IMR-90 (cell line): Measurements from ENCODE around the gene SAMM50. TPM values are rescaled to one million over a fixed set of nuclear protein-coding genes. Genes with fewer than 3 reads are reported as not detected.

Experiments
- ATAC-seq: fragments of 200-7000 bp; cut with Tn5 transposase; 2 replicates; pipeline ENCODE4 v1.9.1; 2020; ENCODE audit warnings: low read depth, mild to moderate bottlenecking, moderate library complexity
- BruUV-seq: library from RNA; stranded (reverse); fragments of 400-500 nt; replicated peaks from 2 replicates; lab custom pipeline; 2021; lab: Mats Ljungman, UMichigan
- CTCF ChIA-PET: fragments of 300-600 bp; formaldehyde crosslinking; extraction: SDS; loops from one replicate; lab custom pipeline; 2021; ENCODE audit warnings: antibody characterized with exemption; lab: Yijun Ruan, JAX
- POLR2A ChIA-PET: fragments of 300-600 bp; sonication (Branson Sonifier 250); formaldehyde crosslinking; loops from one replicate; lab custom pipeline; 2022; ENCODE audit warnings: antibody characterized with exemption; ENCODE audit not compliant: unreplicated experiment; lab: Charles Lee
- DNase-seq: peaks from one replicate; pipeline ENCODE4 v3.0.0; 2013
- H2AFZ ChIP-seq: replicated peaks from 2 replicates; pipeline ENCODE3; 2013; ENCODE audit warnings: low read length, mild to moderate bottlenecking; ENCODE audit not compliant: poor library complexity
- H2AK5ac ChIP-seq: 2 replicates; pipeline ENCODE4 v1.6.1; 2013; ENCODE audit warnings: low read depth, low read length, inconsistent platforms
- H2AK9ac ChIP-seq: replicated peaks from 2 replicates; pipeline ENCODE3; 2013; ENCODE audit warnings: mild to moderate bottlenecking, low read depth, low read length, moderate library complexity; ENCODE audit not compliant: poor library complexity
- H2BK120ac ChIP-seq: 2 replicates; pipeline ENCODE4 v1.6.1; 2013; ENCODE audit warnings: low read depth, low read length, inconsistent platforms
- H2BK15ac ChIP-seq: 3 replicates; pipeline ENCODE4 v1.6.1; 2013; ENCODE audit warnings: low read depth, low read length, inconsistent platforms
- H2BK20ac ChIP-seq: 2 replicates; pipeline ENCODE4 v1.6.1; 2013; ENCODE audit warnings: low read depth, mild to moderate bottlenecking, inconsistent platforms, low read length, moderate library complexity
- H2BK5ac ChIP-seq: 2 replicates; pipeline ENCODE4 v1.6.1; 2013; ENCODE audit warnings: mild to moderate bottlenecking, low read depth, low read length, inconsistent platforms; ENCODE audit not compliant: poor library complexity, severe bottlenecking
- H3K14ac ChIP-seq: replicated peaks from 2 replicates; pipeline ENCODE4 v1.6.1; 2013; ENCODE audit warnings: low read depth, low read length, inconsistent platforms
- H3K18ac ChIP-seq: 2 replicates; pipeline ENCODE4 v1.6.1; 2013; ENCODE audit warnings: low read depth, low read length, control low read depth
- H3K23ac ChIP-seq: 2 replicates; pipeline ENCODE4 v1.6.1; 2013; ENCODE audit warnings: low read depth, low read length, inconsistent platforms
- H3K27ac ChIP-seq: 2 replicates; pipeline ENCODE4 v1.5.1; 2013; ENCODE audit warnings: mild to moderate bottlenecking, control low read depth, low read length; ENCODE audit not compliant: insufficient read depth
- H3K27me3 ChIP-seq: 2 replicates; pipeline ENCODE4 v1.6.1; 2013; ENCODE audit warnings: low read length; ENCODE audit not compliant: control insufficient read depth, insufficient read depth
- H3K36me3 ChIP-seq: 2 replicates; pipeline ENCODE4 v1.6.1; 2013; ENCODE audit warnings: low read length, mixed read lengths; ENCODE audit not compliant: control insufficient read depth, insufficient read depth
- H3K4ac ChIP-seq: 2 replicates; pipeline ENCODE4 v1.6.1; 2013; ENCODE audit warnings: low read depth, low read length, inconsistent platforms
- H3K4me1 ChIP-seq: 2 replicates; pipeline ENCODE4 v1.6.1; 2013; ENCODE audit warnings: low read length, mixed read lengths; ENCODE audit not compliant: control insufficient read depth, insufficient read depth
- H3K4me2 ChIP-seq: 2 replicates; pipeline ENCODE4 v1.6.1; 2013; ENCODE audit warnings: low read depth, mild to moderate bottlenecking, control low read depth, low read length, moderate library complexity
- H3K4me3 ChIP-seq: 2 replicates; pipeline ENCODE4 v1.5.1; 2013; ENCODE audit warnings: low read depth, mild to moderate bottlenecking, control low read depth, low read length, moderate library complexity; ENCODE audit not compliant: insufficient read depth
- H3K56ac ChIP-seq: 2 replicates; pipeline ENCODE4 v1.6.1; 2013; ENCODE audit warnings: low read length, inconsistent platforms; ENCODE audit not compliant: insufficient read depth; ENCODE audit errors: extremely low read depth
- H3K79me1 ChIP-seq, 2 experiments: 2 replicates each; pipeline ENCODE4 v1.6.1; 2013; ENCODE audit warnings: low read length in 2 of 2, inconsistent platforms in 1 of 2, low read depth in 1 of 2
- H3K9ac ChIP-seq: 2 replicates; pipeline ENCODE4 v1.6.1; 2013; ENCODE audit warnings: low read depth, low read length, control low read depth
- H3K9me1 ChIP-seq: 2 replicates; pipeline ENCODE4 v1.6.1; 2013; ENCODE audit warnings: low read length, inconsistent platforms; ENCODE audit not compliant: insufficient read depth
- H3K9me3 ChIP-seq: 2 replicates; pipeline ENCODE4 v1.6.1; 2013; ENCODE audit warnings: low read length; ENCODE audit not compliant: control insufficient read depth, insufficient read depth
- H4K20me1 ChIP-seq: 2 replicates; pipeline ENCODE4 v1.6.1; 2013; ENCODE audit warnings: low read length, inconsistent platforms; ENCODE audit not compliant: insufficient read depth
- H4K5ac ChIP-seq: 2 replicates; pipeline ENCODE4 v1.6.1; 2013; ENCODE audit warnings: mild to moderate bottlenecking, low read depth, low read length, control low read depth
- H4K8ac ChIP-seq, 2 experiments: 2 replicates each; pipeline ENCODE4 v1.6.1; 2013; ENCODE audit warnings: low read depth in 2 of 2, low read length in 2 of 2, control low read depth in 1 of 2, inconsistent platforms in 1 of 2
- H4K91ac ChIP-seq: 2 replicates; pipeline ENCODE4 v1.6.1; 2013; ENCODE audit warnings: low read depth, low read length, inconsistent platforms; ENCODE audit not compliant: insufficient read depth
- CEBPB ChIP-seq: IDR thresholded peaks from 2 replicates; pipeline ENCODE4 v1.6.1; 2012; ENCODE audit warnings: low read depth, low read length, improper control_type of control experiment
- CHD1 ChIP-seq: IDR thresholded peaks from 2 replicates; pipeline ENCODE4 v1.6.1; 2012; ENCODE audit warnings: low read depth, low read length, improper control_type of control experiment
- ELK1 ChIP-seq: fragments of 150-350 bp; IDR thresholded peaks from 2 replicates; pipeline ENCODE4 v1.6.1; 2016; ENCODE audit warnings: low read depth, mild to moderate bottlenecking, low read length, moderate library complexity, borderline replicate concordance
- FOS ChIP-seq: fragments of 150-350 bp; IDR thresholded peaks from 2 replicates; pipeline ENCODE4 v1.6.1; 2016; ENCODE audit warnings: low read depth, low read length
- MAFK ChIP-seq: IDR thresholded peaks from 2 replicates; pipeline ENCODE4 v1.6.1; 2012; ENCODE audit warnings: low read depth, low read length, improper control_type of control experiment
- MAZ ChIP-seq: IDR thresholded peaks from 2 replicates; pipeline ENCODE4 v1.6.1; 2012; ENCODE audit warnings: low read depth, mild to moderate bottlenecking, low read length, improper control_type of control experiment, moderate library complexity, borderline replicate concordance
- MXI1 ChIP-seq: IDR thresholded peaks from 2 replicates; pipeline ENCODE4 v1.6.1; 2012; ENCODE audit warnings: low read depth, mild to moderate bottlenecking, low read length, moderate library complexity, borderline replicate concordance
- NFE2L2 ChIP-seq: fragments of 150-350 bp; IDR thresholded peaks from 2 replicates; pipeline ENCODE4 v1.6.1; 2016; ENCODE audit warnings: low read depth, mild to moderate bottlenecking, low read length
- POLR2A ChIP-seq: IDR thresholded peaks from 2 replicates; pipeline ENCODE4 v1.6.1; 2012; ENCODE audit warnings: mild to moderate bottlenecking, low read depth, low read length
- RAD21 ChIP-seq: IDR thresholded peaks from 2 replicates; pipeline ENCODE4 v1.6.1; 2012; ENCODE audit warnings: low read length, improper control_type of control experiment
- RCOR1 ChIP-seq: IDR thresholded peaks from 2 replicates; pipeline ENCODE4 v1.6.1; 2012; ENCODE audit warnings: mild to moderate bottlenecking, low read length, improper control_type of control experiment; ENCODE audit not compliant: insufficient replicate concordance
- RFX5 ChIP-seq: IDR thresholded peaks from 2 replicates; pipeline ENCODE4 v1.8.0; 2012; ENCODE audit warnings: low read depth, mild to moderate bottlenecking, low read length, moderate library complexity
- SMC3 ChIP-seq: fragments of 150-350 bp; IDR thresholded peaks from 2 replicates; pipeline ENCODE4 v1.6.1; 2016; ENCODE audit warnings: low read depth, mild to moderate bottlenecking, antibody characterized with exemption, low read length, moderate library complexity
- USF2 ChIP-seq: fragments of 150-350 bp; IDR thresholded peaks from 2 replicates; pipeline ENCODE4 v1.6.1; 2017; ENCODE audit warnings: mild to moderate bottlenecking, antibody characterized with exemption, low read length, low read depth
- WGBS, 2 experiments: methylation state at CpG; one replicate each; pipeline versions ENCODE4 v1.1.5 to v1.1.7; 2013; ENCODE audit warnings: missing lambda C conversion rate in 2 of 2; ENCODE audit not compliant: insufficient read length in 1 of 2; ENCODE audit errors: extremely low coverage in 2 of 2; 5-methylcytosine and 5-hydroxymethylcytosine counted together
- dilution Hi-C: fragments of 300-500 bp; cut with HindIII; formaldehyde crosslinking; loops from one replicate; pipeline ENCODE4 v1.14.3; 2018; ENCODE audit warnings: low sequenced_read_pairs; ENCODE audit not compliant: unreplicated experiment
- in situ Hi-C: fragments of 300-500 bp; cut with MboI; formaldehyde crosslinking; loops from 3 replicates; pipeline ENCODE4 v1.14.3; 2019; ENCODE audit warnings: low sequenced_read_pairs, inconsistent platforms, mixed read lengths
- intact Hi-C: fragments of 100-400 bp; cut with micrococcal nuclease; formaldehyde crosslinking; loops from 2 replicates; pipeline ENCODE4 v1.10.0; 2022
- polyA plus RNA-seq, 3 experiments: library from polyadenylated mRNA; depleted of rRNA; stranded (reverse); fragments of >200 nt; gene quantifications; 2 replicates each; pipeline ENCODE4 v1.2.3, GENCODE V29; 2012; ENCODE audit warnings: low replicate concordance in 1 of 3
- total RNA-seq: library from RNA; depleted of rRNA; stranded (reverse); fragments of >200 nt; gene quantifications from 2 replicates; pipeline ENCODE4 v1.2.3, GENCODE V29; 2012

The SAMM50 gene
- total and polyA plus RNA-seq, 2 of the 4 experiments (the other 2 are of a cell fraction): 40.6 to 43.7 TPM

GRCh38 chr22:44025171-44026065, 70.2 kb downstream of the SAMM50 start:
- in situ Hi-C loops (no loop called here), intact Hi-C loops (no loop called here), dilution Hi-C loops (no loop called here)
- no peak overlapping the region for H2BK20ac ChIP-seq
- H2BK15ac ChIP-seq: no peak overlapping the region
- peaks cover 19 to 73% of the 10 kb centered on the region in 2 experiments for H3K79me1 ChIP-seq
- no peak overlapping the region for H2BK5ac ChIP-seq
- H3K56ac ChIP-seq: no peak overlapping the region
- peak overlapping the region; percentile 53 for H2AFZ ChIP-seq
- H2BK120ac ChIP-seq: no peak overlapping the region
- no peak overlapping the region; the same call in 1 of the 2 replicates for H3K14ac ChIP-seq
- H3K4me3 ChIP-seq: no peak overlapping the region
- peak overlapping the region; percentile 95 for H2AK9ac ChIP-seq
- no peak overlapping the region; the same call in 1 of the 2 replicates for H3K9ac ChIP-seq
- no TSS peak for BruUV-seq
- WGBS, 2 experiments: 100% methylated on average over 6 of the region's 26 CpGs; no CpG with 5 or more reads in 1 of the 2 experiments
- H2AK5ac ChIP-seq: 0 out of 2 replicates have a peak overlapping the region, but pooled peaks have one; percentile 25
- H3K4me1 ChIP-seq: peaks cover 19% of the 10 kb centered on the region
- peak overlapping the region; percentile 69; the same call in 1 of the 2 replicates for H3K23ac ChIP-seq
- no peak overlapping the region for H4K91ac ChIP-seq
- H4K20me1 ChIP-seq: 0 out of 2 replicates have a peak, but pooled peaks cover 4% of the 10 kb centered on the region
- peak overlapping the region; percentile 43; the same call in 1 of the 2 replicates for H3K4ac ChIP-seq
- no peaks in the 10 kb centered on the region for H3K36me3 ChIP-seq
- POLR2A ChIA-PET: interaction anchor here (0.6 kb wide), 1 partner anchor 8 kb away, joined by 5 read pairs; no protein-coding TSS in a partner anchor
- DNase-seq (no peak), ATAC-seq (no peak)
- no peaks in the 10 kb centered on the region for H3K9me3 ChIP-seq
- H3K4me2 ChIP-seq: no peak overlapping the region; the same call in 1 of the 2 replicates
- H3K18ac ChIP-seq: no peak overlapping the region
- H4K5ac ChIP-seq: no peak overlapping the region
- CTCF ChIA-PET: no interaction called here
- peak overlapping the region; percentile 79 to 87; a peak in 2 of 4 replicates for H4K8ac ChIP-seq
- peaks cover 21% of the 10 kb centered on the region for H3K9me1 ChIP-seq
- no peaks in the 10 kb centered on the region for H3K27me3 ChIP-seq
- H3K27ac ChIP-seq: no peak overlapping the region
- TF ChIP-seq USF2 (no peak), SMC3 (no peak), POLR2A (no peak), RAD21 (no peak), CHD1 (no peak), MAFK (no peak), RFX5 (no peak), MAZ (no peak), ELK1 (no peak), FOS (no peak), NFE2L2 (no peak), RCOR1 (no peak), CEBPB (no peak), MXI1 (no peak)
